Stimulated activated CD4-positive, alpha-beta T cell treated with anti-CD3 and anti-CD28 coated beads, Interleukin-15, amount 100 ng/mL, for 48 hours (primary cell): Measurements from ENCODE around the gene ARL2BP.

Experiments used
- DNase-seq, 2 donors: peaks; one replicate each; pipeline ENCODE4 v3.0.0-alpha.2; 2020; ENCODE audit warnings: low read depth in 2 of 2

ARL2BP gene

DNA sequence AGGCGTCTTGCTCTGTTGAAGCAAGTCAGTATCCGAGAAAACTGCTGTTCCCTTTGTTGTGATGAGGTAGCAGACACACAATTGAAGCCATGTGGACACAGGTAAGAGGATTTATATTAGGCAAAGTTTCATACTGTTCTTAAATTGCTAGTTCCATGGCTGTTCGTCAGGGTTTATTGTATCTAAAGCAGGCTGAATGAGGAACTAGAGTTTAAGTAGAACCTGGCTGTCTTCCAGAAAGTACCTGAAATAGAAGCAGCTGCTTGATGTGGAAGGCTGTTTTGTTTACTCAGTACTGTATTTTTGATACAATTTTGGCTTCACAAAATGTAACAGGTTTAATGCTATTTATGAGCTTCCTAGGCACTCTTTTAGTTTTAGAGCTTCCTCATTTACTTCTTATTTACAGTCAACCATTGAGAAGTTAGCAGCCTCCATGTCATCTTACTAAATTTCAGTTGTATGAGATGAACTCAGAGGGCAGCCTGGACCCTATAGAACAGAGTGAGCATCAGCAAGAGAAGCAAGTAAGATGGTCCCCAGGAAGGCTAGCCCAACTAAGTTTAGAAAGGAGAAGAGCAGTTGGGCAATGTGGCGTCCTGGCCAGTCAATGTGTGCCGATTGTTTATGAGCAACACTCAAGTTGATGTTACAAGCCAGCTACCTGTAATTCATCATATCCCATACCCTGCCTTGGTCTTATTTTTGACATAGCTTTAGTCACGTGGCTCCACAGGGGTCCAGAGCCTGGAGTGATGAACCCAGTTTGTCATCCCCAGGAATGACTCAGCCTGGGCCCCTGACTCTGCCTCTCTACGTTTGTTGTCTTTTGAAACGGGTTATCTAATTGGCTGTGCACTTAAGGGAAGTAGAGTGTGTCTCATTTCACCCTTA, 9.7 kb upstream of the ARL2BP start:
- DNase-seq, result peak; percentile 38 to 43

DNA sequence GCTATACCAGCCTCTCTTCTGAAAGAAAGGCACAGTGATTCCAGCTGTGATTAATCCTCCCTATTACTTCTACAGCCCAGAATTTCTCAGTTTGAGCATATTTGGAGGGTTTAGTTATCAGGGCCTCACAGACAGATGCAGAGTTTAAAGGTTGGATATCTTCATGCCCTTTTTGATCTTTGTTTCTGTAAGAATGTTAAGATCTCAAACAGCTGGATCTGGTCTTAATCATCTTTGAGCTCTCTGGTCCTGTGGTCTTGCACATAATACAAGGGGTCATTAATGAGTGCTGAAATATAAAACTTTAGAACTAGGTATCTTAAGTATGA, 9.1 kb upstream of the ARL2BP start:
- DNase-seq, result no peak

DNA sequence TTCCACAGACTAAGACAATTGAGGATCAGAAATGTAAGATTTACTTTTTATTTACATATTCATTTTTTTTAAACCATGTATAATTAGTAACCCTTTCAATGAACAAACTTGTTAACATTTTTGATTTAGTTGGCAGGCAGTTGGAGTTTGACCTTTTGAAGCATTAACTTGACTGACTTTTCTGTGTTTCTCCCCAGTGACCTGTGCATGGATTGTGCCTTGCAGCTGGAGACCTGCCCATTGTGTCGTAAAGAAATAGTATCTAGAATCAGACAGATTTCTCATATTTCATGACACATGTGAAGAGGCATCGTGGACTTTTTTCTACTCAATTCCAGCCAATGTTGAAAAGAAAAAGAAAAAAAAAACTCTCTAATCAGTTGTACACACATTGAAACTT, 6.4 kb upstream of the ARL2BP start:
- DNase-seq, result no peak

DNA sequence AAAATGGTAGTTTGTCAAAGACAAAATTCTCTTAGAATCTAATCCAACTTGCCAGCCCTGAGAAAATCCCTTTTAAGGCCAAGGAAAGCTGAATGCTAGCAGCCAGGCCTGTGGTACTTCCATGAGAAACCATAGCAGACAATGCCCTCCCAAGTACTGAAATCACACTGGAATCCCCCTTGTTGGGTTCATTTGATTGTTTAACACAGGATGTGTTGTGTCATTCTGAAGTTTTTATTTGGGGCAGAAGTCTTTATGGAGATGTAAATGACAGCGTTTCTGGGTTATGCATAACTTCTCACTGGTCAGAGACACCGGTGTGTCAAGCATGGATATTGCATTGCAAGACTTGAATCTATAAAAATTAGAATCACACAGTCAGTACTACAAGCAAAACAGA, 6.0 kb upstream of the ARL2BP start:
- DNase-seq, result no peak

DNA sequence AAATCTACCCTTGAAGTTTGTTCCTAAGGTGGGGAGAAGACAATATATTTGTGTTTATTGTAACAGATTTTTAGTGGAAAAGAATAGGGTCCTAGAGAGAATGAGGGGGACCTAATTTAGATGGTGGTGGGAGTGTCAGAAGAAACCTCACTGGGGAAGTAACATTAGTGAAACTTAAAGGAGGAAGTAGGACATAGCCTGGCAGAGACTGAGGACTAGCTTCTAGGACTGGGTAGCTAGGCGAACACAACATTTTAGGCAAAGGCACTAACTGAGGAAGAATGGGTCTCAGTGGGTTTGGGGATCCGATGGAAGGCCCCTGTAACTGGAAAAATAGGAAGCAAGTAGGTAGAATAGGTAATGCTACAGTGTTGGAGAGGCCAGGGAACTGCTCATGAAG, 4.2 kb upstream of the ARL2BP start:
- no peak for DNase-seq

DNA sequence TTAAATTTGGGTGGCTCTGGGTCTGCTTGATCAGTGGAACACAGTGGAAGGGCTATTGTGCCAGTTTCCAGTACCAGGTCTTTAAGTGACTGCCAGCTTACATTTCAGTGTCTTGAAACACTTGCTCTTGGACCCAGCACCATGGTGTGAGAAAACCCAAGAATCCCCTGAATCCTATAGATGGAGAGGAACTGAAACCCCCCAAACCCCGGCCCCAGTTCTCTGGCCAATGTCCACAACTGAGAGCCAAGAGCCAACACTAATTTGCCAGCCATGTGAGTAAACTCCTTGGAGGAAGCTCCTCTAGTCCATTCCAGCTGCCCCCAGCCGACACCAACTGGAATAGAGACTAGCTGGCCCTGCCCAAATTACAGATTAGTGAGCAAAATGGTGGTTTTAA, 2.4 kb upstream of the ARL2BP start:
- DNase-seq, result no peak

DNA sequence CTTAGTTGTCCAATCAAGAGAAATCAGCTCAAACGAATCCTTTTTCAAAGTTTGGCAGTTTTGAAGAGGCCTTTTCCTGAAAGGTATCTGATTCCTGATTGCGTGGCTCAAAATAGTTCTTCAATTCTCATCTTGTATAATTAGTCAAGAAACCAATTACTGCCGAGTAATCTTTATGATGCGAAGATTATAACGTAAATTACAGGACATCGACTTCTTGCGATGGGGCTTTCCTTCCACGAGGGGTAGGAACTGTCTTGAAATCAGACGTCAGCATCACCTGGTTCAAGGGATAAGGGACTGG, 644 bp upstream of the ARL2BP start:
- DNase-seq, result no peak

DNA sequence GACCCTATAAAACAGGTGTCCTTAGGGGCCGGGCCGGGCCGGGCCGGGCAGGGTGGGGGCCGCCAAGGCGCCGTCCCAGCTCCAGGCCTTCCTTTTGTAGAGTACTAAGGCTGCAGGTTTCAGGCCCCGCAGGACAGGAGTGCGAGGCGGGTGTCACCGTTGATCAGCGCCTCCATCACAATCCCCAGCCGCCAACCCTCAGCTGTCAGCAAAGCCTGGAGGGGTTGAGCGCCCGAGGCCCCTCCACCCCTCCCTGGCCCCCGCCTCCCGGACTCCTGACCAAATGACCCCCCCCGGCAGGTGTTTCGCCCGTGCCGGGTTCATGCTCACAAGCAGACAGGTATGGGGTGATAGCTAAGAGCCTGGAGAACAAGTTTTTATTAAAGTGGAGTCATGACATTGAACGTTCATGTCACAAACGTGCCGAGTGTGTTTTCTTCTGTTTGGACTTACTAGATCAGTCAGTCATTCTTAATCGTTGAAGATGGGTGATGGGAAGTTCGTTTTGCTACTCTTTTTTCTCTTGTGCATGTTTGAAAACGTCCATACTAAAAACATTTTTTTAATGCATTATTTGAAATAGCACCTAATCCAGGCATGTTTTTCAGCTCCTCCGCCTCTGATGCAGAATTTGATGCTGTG, 534 bp downstream of the ARL2BP start:
- DNase-seq, result no peak

DNA sequence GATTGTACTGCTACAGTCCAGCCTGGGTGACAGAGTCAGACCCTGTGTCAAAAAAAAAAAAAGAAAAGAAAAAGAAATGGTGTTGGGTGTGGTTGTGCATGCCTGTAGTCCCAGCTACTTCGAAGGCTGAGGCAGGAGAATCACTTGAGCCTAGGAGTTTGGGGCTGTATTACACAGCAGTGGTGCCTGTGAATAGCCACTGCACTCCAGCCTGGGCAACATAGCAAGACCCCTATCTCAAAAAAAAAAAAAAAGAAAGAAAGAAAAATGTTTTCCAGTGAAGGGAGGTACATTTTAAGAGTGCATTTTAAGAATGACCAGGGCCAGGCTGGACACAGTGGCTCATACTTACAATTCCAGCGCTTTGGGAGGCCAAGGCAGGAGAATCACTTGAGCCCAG, 6.3 kb downstream of the ARL2BP start:
- no peak for DNase-seq

DNA sequence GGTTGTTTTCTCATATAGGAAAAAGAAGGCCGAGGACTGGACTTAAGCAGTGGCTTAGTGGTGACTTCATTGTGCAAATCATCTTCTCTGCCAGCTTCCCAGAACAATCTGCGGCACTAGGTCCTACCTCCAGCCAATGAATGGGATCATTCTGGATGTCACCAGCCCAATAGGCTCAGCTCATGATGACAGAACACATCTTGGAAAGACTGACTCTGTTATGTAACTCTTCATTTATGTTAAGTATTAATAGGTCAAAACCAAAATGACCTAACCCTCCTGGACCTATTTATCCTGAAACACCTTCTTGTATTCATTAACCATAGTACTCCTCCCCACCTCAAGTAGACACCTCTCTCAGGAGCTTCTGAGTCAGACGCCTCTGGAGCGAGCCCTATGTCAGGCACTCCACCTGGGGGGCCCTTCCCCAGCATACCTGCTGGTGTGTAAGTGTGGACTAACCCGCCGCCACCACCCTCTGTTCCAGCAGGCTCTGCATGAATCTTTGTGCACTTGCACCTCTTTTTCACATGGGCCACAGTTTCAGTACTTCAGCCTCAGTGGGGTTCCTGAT, 7.2 kb downstream of the ARL2BP start:
- DNase-seq, result no peak

DNA sequence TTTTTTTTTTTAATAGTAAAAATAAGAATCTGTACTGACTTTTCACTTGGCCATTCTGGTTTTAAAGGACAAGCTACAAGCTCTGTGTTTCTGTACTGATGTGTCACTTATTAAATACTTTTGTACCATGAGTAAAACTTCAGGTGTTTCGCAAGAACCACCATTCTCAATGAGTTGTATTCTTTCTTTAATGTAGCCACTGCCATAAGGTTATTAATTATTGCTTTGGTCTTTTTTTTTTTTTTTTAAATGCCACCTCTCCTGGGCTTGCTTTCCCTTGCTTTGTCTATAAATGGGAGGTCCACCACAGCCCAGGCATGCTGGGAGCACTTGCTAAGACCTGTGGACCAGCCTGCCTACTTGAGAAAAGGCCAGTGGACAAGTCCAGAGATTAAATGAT, 8.4 kb downstream of the ARL2BP start:
- no peak for DNase-seq

DNA sequence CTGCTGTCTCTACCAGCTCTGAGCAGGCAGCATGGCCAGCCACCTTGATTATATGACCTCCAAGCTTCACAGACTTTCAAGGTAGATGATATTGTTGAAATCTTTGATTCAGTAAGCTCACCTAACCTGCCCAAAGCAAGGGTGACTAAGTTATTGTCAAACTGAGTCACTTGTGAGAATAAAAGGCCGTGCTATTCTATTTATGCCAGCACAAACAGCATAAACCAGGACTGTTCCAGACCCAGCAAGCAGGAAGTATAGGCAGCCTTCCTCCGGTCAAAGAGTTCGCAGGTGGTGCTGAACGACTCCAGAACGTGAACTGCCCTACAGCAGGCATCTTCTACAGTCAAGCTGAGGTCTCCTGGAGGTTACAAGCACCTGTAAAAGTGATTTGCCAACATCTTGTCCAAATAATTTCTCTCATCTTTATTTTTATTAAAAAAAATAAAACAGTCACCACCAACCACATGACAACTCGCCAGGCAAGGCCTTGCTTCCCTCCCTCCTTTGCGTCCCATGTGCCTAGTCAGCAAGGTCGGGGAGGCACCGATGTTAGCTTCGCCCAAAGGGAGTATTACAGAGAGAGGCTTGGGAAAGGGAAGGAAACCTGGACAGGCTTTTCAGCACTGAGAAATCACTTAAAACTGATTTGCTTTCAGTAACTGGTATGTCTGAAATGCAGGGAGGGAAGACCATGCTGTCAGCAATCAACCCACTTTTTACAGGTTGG, 10.8 kb downstream of the ARL2BP start:
- no peak for DNase-seq

DNA sequence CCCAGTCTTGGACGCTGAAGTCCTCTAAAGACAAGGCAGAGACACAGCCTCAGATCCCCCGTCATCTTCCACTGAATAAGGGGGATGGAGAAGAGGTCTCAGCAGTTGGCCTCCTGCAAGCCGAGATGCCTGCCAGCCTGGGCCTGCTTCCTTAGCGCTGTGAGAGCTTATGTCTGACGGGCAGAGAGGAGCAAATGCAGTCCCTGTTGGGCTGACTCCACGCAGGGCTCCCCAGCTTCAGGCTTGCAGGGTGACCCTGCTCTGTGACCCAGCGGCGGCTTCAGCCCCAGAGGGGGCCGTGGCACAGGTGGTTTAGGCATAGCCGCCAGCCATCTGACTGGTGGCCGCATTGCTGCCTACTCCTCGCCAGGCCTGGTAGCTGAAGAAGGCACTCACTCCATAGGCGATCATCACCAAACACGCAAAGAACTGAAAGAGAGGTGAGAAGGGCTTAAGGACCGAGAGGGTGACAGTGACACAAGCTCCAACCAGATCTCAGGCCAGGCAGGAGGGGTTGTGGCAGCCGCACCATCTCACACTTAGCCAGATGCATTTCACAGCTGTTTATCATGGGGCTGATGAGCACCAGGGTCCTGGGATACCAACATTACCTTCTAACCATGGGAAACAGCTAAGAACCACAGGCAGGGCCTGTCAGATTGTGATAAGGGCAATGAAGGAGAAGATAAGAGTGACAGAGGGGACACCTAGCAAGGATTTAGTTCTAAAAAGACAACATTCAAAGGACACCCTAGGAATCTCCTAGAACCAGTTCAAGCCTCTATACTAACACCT, 11.7 kb downstream of the ARL2BP start:
- no peak for DNase-seq

DNA sequence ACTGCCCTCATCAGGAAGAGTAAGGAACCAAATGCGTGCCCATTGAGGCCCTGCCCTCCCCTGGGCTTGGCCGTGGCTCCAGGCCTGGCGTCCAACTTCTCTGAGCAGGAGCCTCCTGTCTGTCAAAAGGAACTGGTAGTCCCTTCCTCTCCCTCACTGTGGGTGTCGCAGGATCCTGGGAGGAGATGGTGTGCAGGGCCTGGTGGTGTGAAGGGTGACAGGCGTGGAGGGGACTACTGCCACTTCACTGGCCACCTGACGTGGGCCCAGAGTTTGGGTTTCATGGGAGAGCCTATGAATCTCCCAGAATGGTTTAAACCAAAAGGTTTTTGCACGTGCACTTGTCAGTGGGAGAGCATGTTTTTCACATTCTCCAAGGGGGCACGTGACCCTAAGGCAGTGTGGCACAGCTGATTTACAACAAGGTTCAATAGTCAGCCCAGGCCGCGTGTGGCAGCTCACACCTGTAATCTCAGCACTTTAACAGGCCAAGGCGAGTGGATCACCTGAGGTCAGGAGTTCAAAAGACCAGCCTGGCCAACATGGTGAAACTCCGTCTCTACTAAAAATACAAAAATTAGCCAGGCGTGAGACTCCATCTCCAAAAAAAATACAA, 12.5 kb downstream of the ARL2BP start:
- no peak for DNase-seq

DNA sequence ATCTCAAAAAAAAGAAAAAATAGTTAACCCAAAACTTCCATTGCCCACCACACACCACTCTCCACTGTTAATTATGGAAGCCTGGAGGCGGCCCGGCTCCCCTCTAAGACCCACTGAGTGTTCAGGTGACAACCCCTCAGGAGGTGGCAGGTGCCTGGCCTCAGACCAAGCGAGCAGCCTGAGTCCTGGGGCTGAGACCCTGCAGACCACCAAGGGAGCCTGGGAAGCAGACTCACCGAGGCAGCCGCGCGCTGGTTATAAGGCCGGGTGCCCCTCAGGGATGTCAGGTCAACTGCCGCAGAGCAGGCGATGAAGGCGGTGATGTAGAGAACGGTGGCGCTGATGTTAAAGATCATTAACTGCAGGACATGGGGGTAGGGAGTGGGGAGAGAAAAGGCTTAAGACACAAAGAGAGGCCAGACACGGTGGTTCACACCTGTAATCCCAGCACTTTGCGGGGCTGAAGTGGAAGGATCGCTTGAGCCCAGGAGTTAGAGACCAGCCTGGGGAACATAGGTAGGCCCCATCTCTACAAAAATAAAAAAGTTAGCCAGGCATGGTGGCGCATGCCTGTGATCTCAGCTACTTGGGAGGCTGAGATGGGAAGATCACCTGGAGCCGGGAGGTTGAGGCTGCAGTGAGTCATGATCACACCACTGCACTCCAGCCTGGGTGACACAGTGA, 13.3 kb downstream of the ARL2BP start:
- DNase-seq, result no peak

DNA sequence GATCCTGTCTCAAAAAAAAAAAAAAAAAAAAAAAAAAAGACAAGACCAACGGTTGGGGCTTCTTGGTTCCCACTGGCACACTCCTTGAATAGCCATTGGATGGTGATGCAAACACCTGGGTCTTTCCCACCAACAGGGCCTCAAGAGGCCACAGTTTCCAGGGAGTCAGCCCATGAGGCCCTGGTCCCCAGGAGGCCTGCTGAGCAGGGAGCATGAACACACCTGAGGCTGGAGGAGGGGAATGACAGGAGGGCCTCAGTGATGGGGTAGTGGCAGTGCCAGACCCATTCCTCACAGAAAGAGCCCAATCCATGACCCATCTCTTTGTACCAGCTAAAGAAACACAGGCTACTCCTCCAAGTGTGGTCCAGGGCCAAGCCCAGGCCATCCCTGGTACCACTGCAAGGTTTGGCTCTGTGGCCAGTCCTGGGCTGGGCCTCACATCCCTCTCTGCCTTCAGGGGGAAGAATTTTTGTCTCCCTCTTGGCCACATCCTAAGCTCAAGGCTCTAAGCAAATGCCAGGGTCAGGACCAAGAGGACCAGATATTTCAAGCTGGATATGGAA, 13.9 kb downstream of the ARL2BP start:
- DNase-seq, result no peak

DNA sequence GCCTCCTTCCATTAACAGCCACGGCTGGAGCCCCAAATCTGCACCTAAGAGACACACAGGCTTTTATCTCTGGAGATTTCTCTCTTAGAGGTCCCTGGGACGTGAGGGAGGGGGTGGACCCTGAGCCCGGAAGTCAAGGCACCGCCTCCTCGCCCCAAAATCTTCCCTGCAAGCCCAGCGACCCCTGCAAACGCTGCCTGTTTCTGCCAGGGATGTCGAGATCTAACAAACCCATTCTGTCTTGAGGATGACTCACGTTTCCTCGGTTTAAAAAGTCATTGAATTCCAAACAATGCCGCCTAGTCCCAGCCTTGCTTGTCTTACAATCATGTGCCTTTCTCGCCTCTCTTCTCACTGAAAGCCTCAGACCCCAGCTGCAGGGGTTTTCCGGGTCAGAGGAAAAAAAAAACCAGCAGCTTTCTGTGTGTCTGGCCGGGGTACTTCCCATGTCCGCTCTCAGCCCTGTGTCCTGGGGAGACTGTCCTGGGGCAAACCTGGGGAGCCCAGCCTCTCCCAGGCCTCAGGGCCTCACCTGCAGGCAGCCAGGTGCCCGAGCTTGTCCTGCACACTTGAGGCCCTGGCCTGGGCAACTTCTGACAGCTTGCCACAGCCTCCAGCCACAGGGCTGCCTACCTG, 15.4 kb downstream of the ARL2BP start:
- DNase-seq, result no peak

DNA sequence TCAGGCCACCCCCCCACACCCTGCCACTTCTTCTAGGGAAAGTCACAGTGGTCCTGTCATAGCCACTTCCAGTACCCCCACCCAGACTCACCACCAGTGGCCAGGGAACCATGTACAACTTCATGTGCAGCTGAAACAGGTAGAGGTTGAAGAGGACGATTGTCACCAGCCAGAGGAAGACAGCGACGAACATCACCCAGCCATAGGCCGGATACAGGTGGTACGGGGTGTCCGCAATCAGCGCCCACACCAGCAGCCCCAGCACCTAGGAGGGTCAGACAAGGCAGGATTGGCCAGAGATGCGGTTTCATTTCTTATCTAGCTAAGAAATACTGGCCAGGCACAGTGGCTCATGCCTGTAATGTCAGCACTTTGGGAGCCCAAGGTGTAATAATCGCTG, 16.7 kb downstream of the ARL2BP start:
- no peak for DNase-seq

DNA sequence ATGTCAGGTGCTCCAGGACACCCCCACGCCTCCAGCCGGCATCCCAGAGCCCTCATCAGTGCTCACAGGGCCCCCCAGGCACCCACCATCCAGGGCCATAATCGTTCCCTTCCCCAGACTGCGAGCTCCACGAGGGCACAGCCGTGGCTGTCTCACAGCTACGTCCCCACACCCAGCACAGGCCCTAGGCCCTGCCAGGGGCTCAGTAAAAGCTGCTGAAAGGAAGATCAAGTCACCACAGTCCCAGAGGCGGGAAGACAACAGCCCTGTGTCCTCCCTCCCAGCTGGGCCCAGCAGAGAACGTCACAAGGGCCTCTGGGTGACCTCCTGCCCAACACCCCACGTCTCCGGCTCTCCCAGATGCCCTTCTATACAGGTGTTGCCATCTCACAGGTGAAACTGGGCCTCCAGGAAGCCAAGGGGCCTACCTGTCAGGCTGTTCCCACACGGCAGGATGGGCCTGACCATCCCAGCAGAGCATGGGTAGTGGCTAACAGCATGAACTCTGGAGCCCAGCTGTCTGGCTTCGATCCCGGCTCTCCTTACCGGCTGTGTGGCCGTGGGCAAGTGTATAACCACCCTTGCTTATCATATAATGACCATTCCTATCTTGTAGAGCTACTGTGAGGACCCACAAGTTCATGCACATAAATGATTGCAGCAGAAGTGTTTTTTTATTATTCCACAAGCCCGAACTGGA, 17.9 kb downstream of the ARL2BP start:
- no peak for DNase-seq
